ENCODE results near the gene KCNIP1.

Gene KCNIP1

GRCh38 chr5:170473642-170474041, 30.2 kb upstream of the KCNIP1 start:
- no peak for DNase-seq
- no peak overlapping the region for H3K4me3 ChIP-seq (ENCODE audit: low read depth, low read length)
- no peak for TF ChIP-seq CTCF (IDR thresholded peaks at IDR 0.05; ENCODE audit: low read depth, low read length, missing control alignments)
- in situ Hi-C loops (cut with HindIII; ENCODE audit: low pct_ligation_motif_present, low sequenced_read_pairs): no loop called here
- no peak overlapping the region for H3K27ac ChIP-seq
- no peaks in the 10 kb centered on the region for H3K36me3 ChIP-seq (replicated peaks)
- H3K27me3 ChIP-seq (replicated peaks): no peaks in the 10 kb centered on the region

- TF ChIP-seq CTCF (IDR thresholded peaks at IDR 0.05; ENCODE audit: low read depth, low read length, missing control alignments): no peak
- in situ Hi-C loops (cut with HindIII; ENCODE audit: low pct_ligation_motif_present, low sequenced_read_pairs): no loop called here
- H3K27me3 ChIP-seq (replicated peaks): no peaks in the 10 kb centered on the region
- no peak overlapping the region for H3K4me3 ChIP-seq (ENCODE audit: low read depth, low read length)
- no peak overlapping the region for H3K27ac ChIP-seq
- no peak for DNase-seq
- no peaks in the 10 kb centered on the region for H3K36me3 ChIP-seq (replicated peaks)
Measured at GRCh38 chr5:170474489-170475274, 29.1 kb upstream of the KCNIP1 start.

- DNase-seq: no peak
- TF ChIP-seq CTCF (IDR thresholded peaks at IDR 0.05; ENCODE audit: low read depth, low read length, missing control alignments): no peak
- Histone ChIP-seq H3K4me3 (ENCODE audit: low read depth, low read length) (no peak overlapping the region), H3K36me3 (replicated peaks) (no peaks in the 10 kb centered on the region), H3K27me3 (replicated peaks) (no peaks in the 10 kb centered on the region), H3K27ac (no peak overlapping the region)
- in situ Hi-C loops (cut with HindIII; ENCODE audit: low pct_ligation_motif_present, low sequenced_read_pairs): no loop called here
Measured at GRCh38 chr5:170475294-170476000, 28.4 kb upstream of the KCNIP1 start.

- no peak for TF ChIP-seq CTCF (IDR thresholded peaks at IDR 0.05; ENCODE audit: low read depth, low read length, missing control alignments)
- in situ Hi-C loops (cut with HindIII; ENCODE audit: low pct_ligation_motif_present, low sequenced_read_pairs): no loop called here
- Histone ChIP-seq H3K36me3 (replicated peaks) (no peaks in the 10 kb centered on the region), H3K27ac (no peak overlapping the region), H3K4me3 (ENCODE audit: low read depth, low read length) (no peak overlapping the region), H3K27me3 (replicated peaks) (no peaks in the 10 kb centered on the region)
- no peak for DNase-seq
Measured at GRCh38 chr5:170476704-170477103, 27.1 kb upstream of the KCNIP1 start.

- Histone ChIP-seq H3K4me3 (ENCODE audit: low read depth, low read length) (no peak overlapping the region), H3K27me3 (replicated peaks) (no peaks in the 10 kb centered on the region), H3K36me3 (replicated peaks) (no peaks in the 10 kb centered on the region), H3K27ac (no peak overlapping the region)
- in situ Hi-C loops (cut with HindIII; ENCODE audit: low pct_ligation_motif_present, low sequenced_read_pairs): no loop called here
- no peak for TF ChIP-seq CTCF (IDR thresholded peaks at IDR 0.05; ENCODE audit: low read depth, low read length, missing control alignments)
- DNase-seq: no peak
Measured at GRCh38 chr5:170477906-170478305, 25.9 kb upstream of the KCNIP1 start.

All from brain microvascular endothelial cell (primary cell).